ENCODE data around the gene RFWD3. TPM values are rescaled to one million over a fixed set of nuclear protein-coding genes. Genes with fewer than 3 reads are reported as not detected.

RFWD3 gene
- total and polyA plus RNA-seq, 8 donors: 4.1 to 65.6 (median 12.5) TPM

GRCh38 chr16:74695450-74696422 lies 29.1 kb upstream of the RFWD3 start:
- H3K27ac ChIP-seq: peak overlapping the region in 4 of 5 donors; percentile 39 to 59 (median 50)
- DNase-seq: peak; percentile 80 to 95
- peaks cover 8 to 45% (median 25%) of the 10 kb centered on the region in 4 donors for H3K4me1 ChIP-seq
- H3K27me3 ChIP-seq: no peaks in the 10 kb centered on the region
- WGBS, 5 donors: 47 to 54% (median 49%) methylated on average over 19 of the region's 19 CpGs
- peak; percentile 39 to 66 (median 64) for TF ChIP-seq POLR2AphosphoS5 (IDR thresholded peaks at IDR 0.05)
- TF ChIP-seq EP300 (IDR thresholded peaks at IDR 0.05): no peak
- TF ChIP-seq POLR2A (IDR thresholded peaks at IDR 0.05): no peak
- peak in 1 of 7 experiments; percentile 8 for TF ChIP-seq CTCF (IDR thresholded peaks at IDR 0.05)
- intact Hi-C loops (cut with DNase I; ENCODE audit: low total_unique reads): no loop called here
- peak overlapping the region; percentile 39 to 47 (median 40) for H3K4me3 ChIP-seq
- peaks cover 11 to 45% (median 37%) of the 10 kb centered on the region in 4 donors for H3K36me3 ChIP-seq
- no peaks in the 10 kb centered on the region for H3K9me3 ChIP-seq

GRCh38 chr16:74691093-74691855 lies 24.6 kb upstream of the RFWD3 start:
- intact Hi-C loops (cut with DNase I; ENCODE audit: low total_unique reads): no loop called here
- H3K36me3 ChIP-seq: peaks cover 11 to 89% (median 71%) of the 10 kb centered on the region in 4 donors
- no peak for DNase-seq
- H3K27me3 ChIP-seq: no peaks in the 10 kb centered on the region
- peaks cover 0 to 9% (median 4%) of the 10 kb centered on the region in 4 donors for H3K4me1 ChIP-seq
- 83 to 90% (median 88%) methylated on average over 10 of the region's 10 CpGs for WGBS, 5 donors
- H3K9me3 ChIP-seq: no peaks in the 10 kb centered on the region
- H3K4me3 ChIP-seq: no peak overlapping the region
- TF ChIP-seq CTCF (IDR thresholded peaks at IDR 0.05) (no peak), EP300 (IDR thresholded peaks at IDR 0.05) (no peak), POLR2A (IDR thresholded peaks at IDR 0.05) (no peak), POLR2AphosphoS5 (IDR thresholded peaks at IDR 0.05) (no peak)
- no peak overlapping the region for H3K27ac ChIP-seq

GRCh38 chr16:74682556-74682955 lies 15.9 kb upstream of the RFWD3 start:
- intact Hi-C loops (cut with DNase I; ENCODE audit: low total_unique reads): no loop called here
- DNase-seq: no peak
- Histone ChIP-seq H3K36me3 (peaks cover 28 to 99% (median 91%) of the 10 kb centered on the region in 4 donors), H3K4me3 (no peak overlapping the region), H3K9me3 (no peaks in the 10 kb centered on the region), H3K27ac (no peak overlapping the region), H3K27me3 (no peaks in the 10 kb centered on the region), H3K4me1 (no peaks in the 10 kb centered on the region)
- WGBS, 5 donors: 81 to 88% (median 84%) methylated on average over 11 of the region's 11 CpGs
- TF ChIP-seq POLR2A (IDR thresholded peaks at IDR 0.05) (no peak), CTCF (IDR thresholded peaks at IDR 0.05) (no peak), POLR2AphosphoS5 (IDR thresholded peaks at IDR 0.05) (no peak), EP300 (IDR thresholded peaks at IDR 0.05) (no peak)

- H3K4me3 ChIP-seq: no peak overlapping the region
- intact Hi-C loops (cut with DNase I; ENCODE audit: low total_unique reads): no loop called here
- no peaks in the 10 kb centered on the region for H3K4me1 ChIP-seq
- TF ChIP-seq POLR2AphosphoS5 (IDR thresholded peaks at IDR 0.05) (no peak), POLR2A (IDR thresholded peaks at IDR 0.05) (no peak), CTCF (IDR thresholded peaks at IDR 0.05) (no peak), EP300 (IDR thresholded peaks at IDR 0.05) (no peak)
- DNase-seq: no peak
- no peak overlapping the region for H3K27ac ChIP-seq
- H3K27me3 ChIP-seq: no peaks in the 10 kb centered on the region
- 84 to 94% (median 90%) methylated on average over 6 of the region's 6 CpGs for WGBS, 5 donors
- no peaks in the 10 kb centered on the region for H3K9me3 ChIP-seq
- peaks cover 29 to 100% (median 95%) of the 10 kb centered on the region in 4 donors for H3K36me3 ChIP-seq
These were observed 14.0 kb upstream of the RFWD3 start for GRCh38 chr16:74680681-74681080.

All from stomach (tissue), 9 donors.